Subcutaneous abdominal adipose tissue (tissue), 5 donors: Measurements from ENCODE around the gene MAK.
"Not testable (repeated sequence)": the region's sequence is repeated elsewhere in the genome, so short reads cannot be mapped to it uniquely, and the experiment has no call there.

Experiments used
- H3K27ac ChIP-seq: one replicate; pipeline ENCODE4 v1.7.0; 2013; ENCODE audit warnings: low read depth, mild to moderate bottlenecking, inconsistent platforms, low read length, moderate library complexity
- H3K27me3 ChIP-seq, 5 donors: one replicate each; pipeline ENCODE4 v1.7.0; 2013; ENCODE audit warnings: low read length in 5 of 5, inconsistent platforms in 1 of 5; ENCODE audit not compliant: control insufficient read depth in 5 of 5, insufficient read depth in 4 of 5
- H3K36me3 ChIP-seq, 5 donors: one replicate each; pipeline ENCODE4 v1.7.0; 2013; ENCODE audit warnings: low read length in 5 of 5; ENCODE audit not compliant: control insufficient read depth in 5 of 5, insufficient read depth in 5 of 5
- H3K4me1 ChIP-seq, 5 donors: one replicate each; pipeline ENCODE4 v1.7.0; 2013; ENCODE audit warnings: low read length in 5 of 5, mild to moderate bottlenecking in 3 of 5, moderate library complexity in 1 of 5; ENCODE audit not compliant: control insufficient read depth in 5 of 5, insufficient read depth in 5 of 5
- H3K4me3 ChIP-seq, 5 donors: one replicate each; pipeline ENCODE4 v1.7.0; 2013; ENCODE audit warnings: low read length in 5 of 5, low read depth in 1 of 5
- H3K9ac ChIP-seq, 5 donors: one replicate each; pipeline ENCODE4 v1.7.0; 2013; ENCODE audit warnings: low read length in 5 of 5, mild to moderate bottlenecking in 4 of 5, moderate library complexity in 3 of 5
- H3K9me3 ChIP-seq, 5 donors: one replicate each; pipeline ENCODE4 v1.7.0; 2013; ENCODE audit warnings: low read length in 5 of 5; ENCODE audit not compliant: control insufficient read depth in 5 of 5
- donor health status: healthy.
- donor health status: healthy.
- donor health status: healthy.
- donor health status: healthy.
- donor health status: healthy.

MAK gene

GRCh38 chr6:10834823-10835222, 3.5 kb downstream of the MAK start:
- Histone ChIP-seq H3K27me3 (no peaks in the 10 kb centered on the region), H3K27ac (no peak overlapping the region), H3K9me3 (no peaks in the 10 kb centered on the region), H3K4me1 (peaks cover 0 to 23% (median 17%) of the 10 kb centered on the region in 5 donors), H3K9ac (no peak overlapping the region), H3K4me3 (no peak overlapping the region), H3K36me3 (no peaks in the 10 kb centered on the region)

- H3K9me3 ChIP-seq: no peaks in the 10 kb centered on the region
- no peak overlapping the region for H3K9ac ChIP-seq
- H3K36me3 ChIP-seq: no peaks in the 10 kb centered on the region
- H3K27me3 ChIP-seq: no peaks in the 10 kb centered on the region
- no peak overlapping the region for H3K27ac ChIP-seq
- no peak overlapping the region for H3K4me3 ChIP-seq
- H3K4me1 ChIP-seq: no peaks in the 10 kb centered on the region
Measured at GRCh38 chr6:10831609-10832008, 6.7 kb downstream of the MAK start.

GRCh38 chr6:10824819-10825218, 13.5 kb downstream of the MAK start:
- no peak overlapping the region for H3K9ac ChIP-seq

GRCh38 chr6:10824297-10824696, 14.0 kb downstream of the MAK start:
- Histone ChIP-seq H3K9me3 (no peaks in the 10 kb centered on the region), H3K4me3 (no peak overlapping the region), H3K9ac (no peak overlapping the region), H3K4me1 (no peaks in the 10 kb centered on the region), H3K36me3 (peaks cover 0 to 3% (median 0%) of the 10 kb centered on the region in 5 donors), H3K27me3 (no peaks in the 10 kb centered on the region), H3K27ac (no peak overlapping the region)

More at GRCh38 chr6:10824819-10825218, 13.5 kb downstream of the MAK start:
- Histone ChIP-seq H3K9me3 (no peaks in the 10 kb centered on the region), H3K4me3 (no peak overlapping the region), H3K27me3 (no peaks in the 10 kb centered on the region), H3K36me3 (peaks cover 0 to 3% (median 0%) of the 10 kb centered on the region in 5 donors), H3K4me1 (no peaks in the 10 kb centered on the region), H3K27ac (no peak overlapping the region)

GRCh38 chr6:10814176-10814575, 24.2 kb downstream of the MAK start:
- H3K27ac ChIP-seq, H3K36me3 ChIP-seq, H3K9ac ChIP-seq, H3K4me3 ChIP-seq, H3K9me3 ChIP-seq, H3K4me1 ChIP-seq, H3K27me3 ChIP-seq: not testable (repeated sequence)

GRCh38 chr6:10809098-10809497, 29.2 kb downstream of the MAK start:
- H3K27ac ChIP-seq: no peak overlapping the region
- peaks cover 0 to 3% (median 0%) of the 10 kb centered on the region in 5 donors for H3K36me3 ChIP-seq
- no peaks in the 10 kb centered on the region for H3K9me3 ChIP-seq
- no peak overlapping the region for H3K4me3 ChIP-seq
- no peaks in the 10 kb centered on the region for H3K27me3 ChIP-seq
- H3K4me1 ChIP-seq: no peaks in the 10 kb centered on the region
- no peak overlapping the region for H3K9ac ChIP-seq

- no peak overlapping the region for H3K27ac ChIP-seq
- H3K4me1 ChIP-seq: no peaks in the 10 kb centered on the region
- peaks cover 0 to 3% (median 0%) of the 10 kb centered on the region in 5 donors for H3K36me3 ChIP-seq
- H3K9ac ChIP-seq: no peak overlapping the region
- H3K27me3 ChIP-seq: no peaks in the 10 kb centered on the region
- no peaks in the 10 kb centered on the region for H3K9me3 ChIP-seq
- no peak overlapping the region for H3K4me3 ChIP-seq
Measured at GRCh38 chr6:10808376-10808775, 30.0 kb downstream of the MAK start.

- Histone ChIP-seq H3K4me1 (no peaks in the 10 kb centered on the region), H3K4me3 (no peak overlapping the region), H3K27me3 (no peaks in the 10 kb centered on the region), H3K9ac (no peak overlapping the region), H3K27ac (no peak overlapping the region), H3K9me3 (no peaks in the 10 kb centered on the region), H3K36me3 (no peaks in the 10 kb centered on the region)
Measured at GRCh38 chr6:10801224-10801848, 37.0 kb downstream of the MAK start.

GRCh38 chr6:10800810-10801209, 37.5 kb downstream of the MAK start:
- Histone ChIP-seq H3K27ac (no peak overlapping the region), H3K4me1 (no peaks in the 10 kb centered on the region), H3K4me3 (no peak overlapping the region), H3K36me3 (no peaks in the 10 kb centered on the region), H3K27me3 (no peaks in the 10 kb centered on the region), H3K9ac (no peak overlapping the region), H3K9me3 (no peaks in the 10 kb centered on the region)

- no peak overlapping the region for H3K9ac ChIP-seq
- no peak overlapping the region for H3K27ac ChIP-seq
- no peak overlapping the region for H3K4me3 ChIP-seq
- H3K4me1 ChIP-seq: no peaks in the 10 kb centered on the region
- peaks cover 5 to 14% (median 7%) of the 10 kb centered on the region in 5 donors for H3K36me3 ChIP-seq
- H3K27me3 ChIP-seq: no peaks in the 10 kb centered on the region
- no peaks in the 10 kb centered on the region for H3K9me3 ChIP-seq
Measured at GRCh38 chr6:10794239-10794638, 44.1 kb downstream of the MAK start.
